ENCODE measurements around the gene ECE2.
"Not testable (repeated sequence)": the region's sequence is repeated elsewhere in the genome, so short reads cannot be mapped to it uniquely, and the experiment has no call there.

DNA sequence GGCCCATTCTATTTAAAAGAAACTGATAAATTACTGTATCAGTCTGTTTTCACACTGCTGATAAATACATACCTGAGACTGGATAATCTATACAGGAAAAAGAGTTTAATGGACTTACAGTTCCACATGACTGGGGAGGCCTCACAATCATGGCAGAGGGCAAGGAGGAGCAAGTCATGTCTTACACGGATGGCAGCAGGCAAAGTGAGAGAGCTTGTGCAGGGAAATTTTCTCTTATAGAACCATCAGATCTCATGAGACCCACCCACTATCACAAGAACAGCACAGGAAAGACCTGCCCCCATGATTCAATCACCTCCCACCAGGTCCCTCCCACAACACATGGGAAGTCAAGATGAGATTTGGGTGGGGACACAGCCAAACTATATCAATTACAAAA, 8.6 kb upstream of the ECE2 start:
- not testable (repeated sequence) for TF ChIP-seq POLR2A, EP300 (IDR thresholded peaks at IDR 0.05)
- TF ChIP-seq, protein P1, sequence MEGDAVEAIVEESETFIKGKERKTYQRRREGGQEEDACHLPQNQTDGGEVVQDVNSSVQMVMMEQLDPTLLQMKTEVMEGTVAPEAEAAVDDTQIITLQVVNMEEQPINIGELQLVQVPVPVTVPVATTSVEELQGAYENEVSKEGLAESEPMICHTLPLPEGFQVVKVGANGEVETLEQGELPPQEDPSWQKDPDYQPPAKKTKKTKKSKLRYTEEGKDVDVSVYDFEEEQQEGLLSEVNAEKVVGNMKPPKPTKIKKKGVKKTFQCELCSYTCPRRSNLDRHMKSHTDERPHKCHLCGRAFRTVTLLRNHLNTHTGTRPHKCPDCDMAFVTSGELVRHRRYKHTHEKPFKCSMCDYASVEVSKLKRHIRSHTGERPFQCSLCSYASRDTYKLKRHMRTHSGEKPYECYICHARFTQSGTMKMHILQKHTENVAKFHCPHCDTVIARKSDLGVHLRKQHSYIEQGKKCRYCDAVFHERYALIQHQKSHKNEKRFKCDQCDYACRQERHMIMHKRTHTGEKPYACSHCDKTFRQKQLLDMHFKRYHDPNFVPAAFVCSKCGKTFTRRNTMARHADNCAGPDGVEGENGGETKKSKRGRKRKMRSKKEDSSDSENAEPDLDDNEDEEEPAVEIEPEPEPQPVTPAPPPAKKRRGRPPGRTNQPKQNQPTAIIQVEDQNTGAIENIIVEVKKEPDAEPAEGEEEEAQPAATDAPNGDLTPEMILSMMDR (IDR thresholded peaks at IDR 0.05): not testable (repeated sequence)

All from stomach (tissue), 4 donors.